Parathyroid adenoma (tissue), 2 donors: ENCODE measurements around the gene ACYP2.

Experiments
- H2AFZ ChIP-seq: fragments of 300-600 bp; sonication (generic); one replicate; pipeline ENCODE4 v1.7.0; 2017; ENCODE audit warnings: antibody characterized with exemption, mild to moderate bottlenecking
- H3K27ac ChIP-seq: fragments of 300-600 bp; sonication (generic); one replicate; pipeline ENCODE4 v1.7.0; 2017
- H3K27me3 ChIP-seq: fragments of 300-600 bp; sonication (generic); one replicate; pipeline ENCODE4 v1.7.0; 2017; ENCODE audit warnings: low read length; ENCODE audit not compliant: control insufficient read depth, insufficient read depth
- H3K36me3 ChIP-seq: fragments of 300-600 bp; sonication (generic); one replicate; pipeline ENCODE4 v1.7.0; 2017; ENCODE audit warnings: low read length; ENCODE audit not compliant: control insufficient read depth, insufficient read depth
- H3K4me1 ChIP-seq: fragments of 300-600 bp; sonication (generic); one replicate; pipeline ENCODE4 v1.7.0; 2017; ENCODE audit warnings: control low read depth
- H3K4me2 ChIP-seq: fragments of 300-600 bp; sonication (generic); one replicate; pipeline ENCODE4 v1.7.0; 2017; ENCODE audit warnings: low read length
- H3K4me3 ChIP-seq: fragments of 300-600 bp; sonication (generic); one replicate; pipeline ENCODE4 v1.7.0; 2017; ENCODE audit warnings: low read depth, low read length
- H3K79me2 ChIP-seq: fragments of 300-600 bp; sonication (generic); one replicate; pipeline ENCODE4 v1.7.0; 2017; ENCODE audit warnings: control low read depth
- H3K9ac ChIP-seq: fragments of 300-600 bp; sonication (generic); one replicate; pipeline ENCODE4 v1.7.0; 2017; ENCODE audit warnings: mild to moderate bottlenecking
- H3K9me3 ChIP-seq: fragments of 300-600 bp; sonication (generic); one replicate; pipeline ENCODE4 v1.7.0; 2017; ENCODE audit warnings: low read length; ENCODE audit not compliant: control insufficient read depth
- TF ChIP-seq, protein P1 (sequence below): fragments of 300-600 bp; sonication (generic); IDR thresholded peaks from one replicate; pipeline ENCODE4 v1.7.0; 2017; ENCODE audit warnings: antibody characterized with exemption, mild to moderate bottlenecking
- donor health status: primary hyperparathyroidism.

The ACYP2 gene

GRCh38 chr2:54330162-54330925 lies 214.9 kb downstream of the ACYP2 start:
- peak overlapping the region; percentile 95 for H2AFZ ChIP-seq
- H3K27ac ChIP-seq = peak overlapping the region; percentile 89
- no peaks in the 10 kb centered on the region for H3K9me3 ChIP-seq
- no peaks in the 10 kb centered on the region for H3K79me2 ChIP-seq
- TF ChIP-seq, protein P1, sequence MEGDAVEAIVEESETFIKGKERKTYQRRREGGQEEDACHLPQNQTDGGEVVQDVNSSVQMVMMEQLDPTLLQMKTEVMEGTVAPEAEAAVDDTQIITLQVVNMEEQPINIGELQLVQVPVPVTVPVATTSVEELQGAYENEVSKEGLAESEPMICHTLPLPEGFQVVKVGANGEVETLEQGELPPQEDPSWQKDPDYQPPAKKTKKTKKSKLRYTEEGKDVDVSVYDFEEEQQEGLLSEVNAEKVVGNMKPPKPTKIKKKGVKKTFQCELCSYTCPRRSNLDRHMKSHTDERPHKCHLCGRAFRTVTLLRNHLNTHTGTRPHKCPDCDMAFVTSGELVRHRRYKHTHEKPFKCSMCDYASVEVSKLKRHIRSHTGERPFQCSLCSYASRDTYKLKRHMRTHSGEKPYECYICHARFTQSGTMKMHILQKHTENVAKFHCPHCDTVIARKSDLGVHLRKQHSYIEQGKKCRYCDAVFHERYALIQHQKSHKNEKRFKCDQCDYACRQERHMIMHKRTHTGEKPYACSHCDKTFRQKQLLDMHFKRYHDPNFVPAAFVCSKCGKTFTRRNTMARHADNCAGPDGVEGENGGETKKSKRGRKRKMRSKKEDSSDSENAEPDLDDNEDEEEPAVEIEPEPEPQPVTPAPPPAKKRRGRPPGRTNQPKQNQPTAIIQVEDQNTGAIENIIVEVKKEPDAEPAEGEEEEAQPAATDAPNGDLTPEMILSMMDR = no peak
- H3K9ac ChIP-seq = peak overlapping the region; percentile 38
- no peaks in the 10 kb centered on the region for H3K27me3 ChIP-seq
- H3K4me1 ChIP-seq = peaks cover 6% of the 10 kb centered on the region
- H3K4me3 ChIP-seq = peak overlapping the region; percentile 63
- H3K4me2 ChIP-seq = peak overlapping the region; percentile 84
- no peaks in the 10 kb centered on the region for H3K36me3 ChIP-seq

GRCh38 chr2:54330926-54331835 lies 215.8 kb downstream of the ACYP2 start:
- Histone ChIP-seq H3K36me3 (no peaks in the 10 kb centered on the region), H3K9me3 (no peaks in the 10 kb centered on the region), H2AFZ (peak overlapping the region; percentile 95), H3K9ac (peak overlapping the region; percentile 38), H3K27me3 (no peaks in the 10 kb centered on the region), H3K27ac (peak overlapping the region; percentile 89), H3K4me3 (peak overlapping the region; percentile 63), H3K79me2 (no peaks in the 10 kb centered on the region), H3K4me1 (peaks cover 6% of the 10 kb centered on the region), H3K4me2 (peak overlapping the region; percentile 84)
- TF ChIP-seq, protein P1 = no peak

DNA sequence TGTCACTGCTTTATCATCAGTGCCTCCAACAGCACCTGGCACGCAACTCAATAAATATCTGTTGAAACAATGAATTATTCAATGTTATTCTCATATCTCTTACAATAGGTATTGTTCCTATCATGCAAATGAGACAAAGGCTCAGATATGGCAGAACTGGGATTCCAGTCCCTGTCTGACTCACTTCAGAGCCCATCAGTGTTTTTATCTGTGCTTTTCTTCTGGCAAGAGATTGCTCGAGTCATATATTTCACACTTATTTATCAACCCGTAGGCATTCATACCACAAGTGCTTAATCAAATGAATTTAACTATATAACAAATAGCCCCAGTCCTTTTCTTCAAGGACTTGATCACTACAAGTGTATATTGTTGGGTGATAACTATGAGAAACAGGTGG lies 217.0 kb downstream of the ACYP2 start:
- TF ChIP-seq, protein P1 = no peak
- Histone ChIP-seq H3K27me3 (no peaks in the 10 kb centered on the region), H2AFZ (no peak overlapping the region), H3K9me3 (no peaks in the 10 kb centered on the region), H3K4me3 (no peak overlapping the region), H3K79me2 (no peaks in the 10 kb centered on the region), H3K4me2 (no peak overlapping the region), H3K36me3 (no peaks in the 10 kb centered on the region), H3K9ac (no peak overlapping the region), H3K27ac (no peak overlapping the region), H3K4me1 (peaks cover 6% of the 10 kb centered on the region)

GRCh38 chr2:54336136-54336976 lies 220.9 kb downstream of the ACYP2 start:
- TF ChIP-seq, protein P1 = no peak
- Histone ChIP-seq H3K36me3 (no peaks in the 10 kb centered on the region), H3K79me2 (no peaks in the 10 kb centered on the region), H3K27me3 (no peaks in the 10 kb centered on the region), H3K9ac (no peak overlapping the region), H3K9me3 (no peaks in the 10 kb centered on the region), H3K27ac (no peak overlapping the region), H3K4me3 (no peak overlapping the region), H3K4me2 (no peak overlapping the region), H3K4me1 (peaks cover 1% of the 10 kb centered on the region), H2AFZ (no peak overlapping the region)
